K562 (cell line): ENCODE results near the gene PABPC1L. TPM values are rescaled to one million over a fixed set of nuclear protein-coding genes. Genes with fewer than 3 reads are reported as not detected.

Experiments
- ATF7 ChIP-seq: fragments of 450-650 bp; IDR thresholded peaks from 2 replicates; pipeline ENCODE4 v1.7.1; 2014; ENCODE audit warnings: mild to moderate bottlenecking, moderate library complexity
- ELF1 ChIP-seq: fragments of 200-800 bp; sonication (Bioruptor generic); IDR thresholded peaks from 2 replicates; pipeline ENCODE4 v1.6.1; 2016; ENCODE audit warnings: missing genetic modification characterization, missing compliant biosample characterization
- ESRRA ChIP-seq: fragments of 450-650 bp; IDR thresholded peaks from 2 replicates; pipeline ENCODE4 v1.6.1; 2014; ENCODE audit warnings: low read depth, mild to moderate bottlenecking, moderate library complexity, borderline replicate concordance
- FOXK2 ChIP-seq, 2 experiments: fragments of 450-650 bp; IDR thresholded peaks in 1 of 2; conservative IDR thresholded peaks in 1 of 2; 2 replicates each; pipeline ENCODE4 v1.6.1; 2016; ENCODE audit warnings: low read depth in 2 of 2, mild to moderate bottlenecking in 1 of 2
- FUS ChIP-seq: fragments of 200-400 bp; formaldehyde crosslinking; optimal IDR thresholded peaks from 2 replicates; pipeline ENCODE3; 2017; ENCODE audit warnings: low read depth, low read length
- GABPB2 ChIP-seq: fragments of 250-450 bp; sonication (Bioruptor Pico); conservative IDR thresholded peaks from 2 replicates; pipeline ENCODE4 v1.5.1; 2021; ENCODE audit warnings: mild to moderate bottlenecking
- HDAC3 ChIP-seq: fragments of 450-650 bp; IDR thresholded peaks from 2 replicates; pipeline ENCODE4 v1.6.1; 2018; ENCODE audit warnings: borderline replicate concordance, mild to moderate bottlenecking, moderate library complexity; ENCODE audit not compliant: partially characterized antibody
- IFI16 ChIP-seq: fragments of 250-450 bp; sonication (Bioruptor Pico); IDR thresholded peaks from 2 replicates; pipeline ENCODE4 v2.1.2; 2022; ENCODE audit warnings: mild to moderate bottlenecking, inconsistent platforms
- KDM1A ChIP-seq, 2 experiments: fragments of 450-650 bp; IDR thresholded peaks; 2 replicates each; pipeline ENCODE4 v1.6.1; 2016; ENCODE audit warnings: mild to moderate bottlenecking in 2 of 2
- MCM5 ChIP-seq: fragments of 450-650 bp; IDR thresholded peaks from 2 replicates; pipeline ENCODE4 v1.6.1; 2016; ENCODE audit warnings: low read depth
- MEF2A ChIP-seq: IDR thresholded peaks from 2 replicates; pipeline ENCODE4 v1.6.1; 2011; ENCODE audit warnings: low read depth, mild to moderate bottlenecking, low read length, moderate library complexity; ENCODE audit not compliant: control insufficient read depth
- NCOA4 ChIP-seq: fragments of 450-650 bp; IDR thresholded peaks from 2 replicates; pipeline ENCODE4 v1.6.1; 2018; ENCODE audit warnings: mild to moderate bottlenecking; ENCODE audit not compliant: partially characterized antibody
- POU5F1 ChIP-seq: fragments of 150-350 bp; IDR thresholded peaks from 2 replicates; pipeline ENCODE4 v1.6.1; 2014; ENCODE audit warnings: borderline replicate concordance, low read length, low read depth, mild to moderate bottlenecking; ENCODE audit not compliant: partially characterized antibody
- PPARD ChIP-seq: fragments of 250-450 bp; sonication (Bioruptor Pico); IDR thresholded peaks from 2 replicates; pipeline ENCODE4 v1.8.0; 2022; ENCODE audit warnings: inconsistent platforms, mild to moderate bottlenecking, moderate library complexity
- RBM17 ChIP-seq: fragments of 200-400 bp; formaldehyde crosslinking; IDR thresholded peaks from 2 replicates; pipeline ENCODE4 v1.6.1; 2017; ENCODE audit warnings: low read depth, mild to moderate bottlenecking, low read length, borderline replicate concordance
- RHOXF2B ChIP-seq: fragments of 250-450 bp; sonication (Bioruptor Pico); conservative IDR thresholded peaks from 2 replicates; pipeline ENCODE4 v1.5.1; 2021
- RNF2 ChIP-seq: sonication (generic); IDR thresholded peaks from 2 replicates; pipeline ENCODE4 v1.6.1; 2016
- RUNX1 ChIP-seq: sonication (generic); IDR thresholded peaks from 2 replicates; pipeline ENCODE4 v1.6.1; 2016; ENCODE audit warnings: antibody characterized with exemption, low read depth
- SLC30A9 ChIP-seq: fragments of 250-450 bp; sonication (Bioruptor Pico); IDR thresholded peaks from 2 replicates; pipeline ENCODE4 v1.8.0; 2022; ENCODE audit warnings: mild to moderate bottlenecking, moderate library complexity
- SMARCA5 ChIP-seq: fragments of 450-650 bp; IDR thresholded peaks from 2 replicates; pipeline ENCODE4 v1.6.1; 2016
- TAF7 ChIP-seq: fragments of 450-650 bp; IDR thresholded peaks from 2 replicates; pipeline ENCODE4 v1.6.1; 2016; ENCODE audit warnings: missing genetic modification characterization, missing compliant biosample characterization
- ZNF197 ChIP-seq: fragments of 200-800 bp; sonication (Bioruptor generic); IDR thresholded peaks from 2 replicates; pipeline ENCODE4 v1.6.1; 2016; ENCODE audit warnings: low read depth, missing genetic modification characterization, missing compliant biosample characterization
- ZNF324 ChIP-seq: fragments of 250-450 bp; sonication (Bioruptor Pico); IDR thresholded peaks from 2 replicates; pipeline ENCODE4 v1.4.0; 2020; ENCODE audit warnings: mild to moderate bottlenecking
- ZNF395 ChIP-seq: fragments of 200-800 bp; sonication (Bioruptor generic); IDR thresholded peaks from 2 replicates; pipeline ENCODE4 v1.6.1; 2017; ENCODE audit warnings: missing genetic modification characterization, missing compliant biosample characterization
- polyA plus RNA-seq, 8 experiments: library from polyadenylated mRNA; depleted of rRNA in 4 of 8; stranded (reverse) in 5 of 8; unstranded in 3 of 8; fragments of >200 nt; fragmentation: Nextera tagmentation in 2 of 8; fragmentation: Illumina TruSeq in 1 of 8; extraction: Ambion mirVana in 2 of 8; extraction: Trizol in 1 of 8; gene quantifications; 2 replicates each; pipeline versions ENCODE4 v1.2.1 to v1.2.3, GENCODE V29; 2011 to 2014; ENCODE audit warnings: inconsistent platforms in 1 of 8, missing spikeins in 1 of 8
- total RNA-seq, 7 experiments: library from RNA; depleted of rRNA in 6 of 7; stranded (reverse); fragments of >200 nt in 6 of 7; fragmentation: Illumina TruSeq in 2 of 7; extraction: Trizol in 2 of 7; gene quantifications; 2 replicates each; pipeline versions ENCODE4 v1.2.1 to v1.2.3, GENCODE V29; 2011 to 2021; ENCODE audit warnings: low replicate concordance in 1 of 7
- TF ChIP-seq, protein P1 (sequence below): sonication (generic); formaldehyde crosslinking; IDR thresholded peaks from 2 replicates; pipeline ENCODE4 v1.8.0; 2022; ENCODE audit warnings: missing genetic modification reagents, mild to moderate bottlenecking, moderate library complexity, borderline replicate concordance
- TF ChIP-seq, protein P2 (sequence below), 2 experiments: fragments of 450-650 bp; IDR thresholded peaks; 2 replicates each; pipeline ENCODE4 v1.6.1; 2016
- TF ChIP-seq, protein P3 (sequence below), 3 experiments: fragments of 200-800 bp in 1 of 3; sonication (Bioruptor generic) in 1 of 3; sonication (generic) in 1 of 3; formaldehyde crosslinking in 1 of 3; IDR thresholded peaks; 2 replicates each; pipeline versions ENCODE4 v1.6.1 to v1.8.0; 2016 to 2022; ENCODE audit warnings: mild to moderate bottlenecking in 2 of 3, missing compliant biosample characterization in 2 of 3, missing genetic modification characterization in 2 of 3, missing genetic modification reagents in 1 of 3

PABPC1L gene
- total and polyA plus RNA-seq, 9 of the 15 experiments (the other 6 are each of a cell fraction or from before 2014, with no cell fraction given) = 6.0 to 90.3 (median 15.8) TPM

DNA sequence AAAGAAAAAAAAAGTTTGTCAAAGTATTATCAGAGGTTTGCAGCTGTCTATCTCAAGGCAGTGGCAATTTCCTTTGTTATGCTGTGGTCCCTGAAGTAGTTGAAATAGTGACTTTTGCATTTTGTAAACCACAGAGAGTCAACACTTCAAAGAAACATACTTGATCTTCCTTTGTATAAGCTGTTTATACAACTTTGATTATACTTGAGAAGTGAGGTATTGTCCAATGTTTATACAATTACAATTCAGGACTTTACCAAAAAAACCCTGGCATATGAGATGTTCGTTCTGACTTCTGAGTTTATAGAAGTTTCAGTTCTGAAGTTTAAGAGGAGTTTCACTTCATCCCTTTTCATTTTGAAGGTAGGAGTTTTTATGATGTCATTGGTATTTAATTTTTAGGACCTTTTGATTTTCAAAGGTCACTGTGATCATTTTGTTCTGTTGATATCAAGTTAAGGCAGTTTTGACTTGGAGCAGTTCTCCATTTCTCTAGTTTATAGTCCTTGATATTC lies 60.4 kb downstream of the PABPC1L start (continued):
- TF ChIP-seq NCOA4 (no peak), SMARCA5 (no peak), RUNX1 (no peak), ZNF197 (no peak), PPARD (CRISPR knock-in tag) (no peak), RNF2 (no peak), ELF1 (tag) (no peak), KDM1A (IDR thresholded peaks at IDR 0.05) (peak; percentile 84 to 88), RBM17 (no peak), IFI16 (CRISPR knock-in tag) (no peak), HDAC3 (peak; percentile 27), ZNF324 (CRISPR knock-in tag) (no peak), SLC30A9 (CRISPR knock-in tag) (no peak), MCM5 (no peak), GABPB2 (CRISPR knock-in tag) (no peak), FUS (no peak), POU5F1 (no peak), RHOXF2B (CRISPR knock-in tag) (no peak), MEF2A (no peak), ATF7 (no peak), ZNF395 (CRISPR knock-in tag) (no peak), FOXK2 (conservative IDR thresholded peaks at IDR 0.05 in 1 of 2, IDR thresholded peaks at IDR 0.05 in 1 of 2; ENCODE audit: low read depth in 2 of 2) (no peak), TAF7 (no peak), ESRRA (no peak)
- TF ChIP-seq, protein P1, sequence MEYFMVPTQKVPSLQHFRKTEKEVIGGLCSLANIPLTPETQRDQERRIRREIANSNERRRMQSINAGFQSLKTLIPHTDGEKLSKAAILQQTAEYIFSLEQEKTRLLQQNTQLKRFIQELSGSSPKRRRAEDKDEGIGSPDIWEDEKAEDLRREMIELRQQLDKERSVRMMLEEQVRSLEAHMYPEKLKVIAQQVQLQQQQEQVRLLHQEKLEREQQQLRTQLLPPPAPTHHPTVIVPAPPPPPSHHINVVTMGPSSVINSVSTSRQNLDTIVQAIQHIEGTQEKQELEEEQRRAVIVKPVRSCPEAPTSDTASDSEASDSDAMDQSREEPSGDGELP (CRISPR knock-in tag) = no peak
- TF ChIP-seq, protein P2, sequence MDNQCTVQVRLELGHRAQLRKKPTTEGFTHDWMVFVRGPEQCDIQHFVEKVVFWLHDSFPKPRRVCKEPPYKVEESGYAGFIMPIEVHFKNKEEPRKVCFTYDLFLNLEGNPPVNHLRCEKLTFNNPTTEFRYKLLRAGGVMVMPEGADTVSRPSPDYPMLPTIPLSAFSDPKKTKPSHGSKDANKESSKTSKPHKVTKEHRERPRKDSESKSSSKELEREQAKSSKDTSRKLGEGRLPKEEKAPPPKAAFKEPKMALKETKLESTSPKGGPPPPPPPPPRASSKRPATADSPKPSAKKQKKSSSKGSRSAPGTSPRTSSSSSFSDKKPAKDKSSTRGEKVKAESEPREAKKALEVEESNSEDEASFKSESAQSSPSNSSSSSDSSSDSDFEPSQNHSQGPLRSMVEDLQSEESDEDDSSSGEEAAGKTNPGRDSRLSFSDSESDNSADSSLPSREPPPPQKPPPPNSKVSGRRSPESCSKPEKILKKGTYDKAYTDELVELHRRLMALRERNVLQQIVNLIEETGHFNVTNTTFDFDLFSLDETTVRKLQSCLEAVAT (IDR thresholded peaks at IDR 0.05) = peak in 1 of 2 experiments; percentile 75; a peak in 1 of 4 replicates
- TF ChIP-seq, protein P3, sequence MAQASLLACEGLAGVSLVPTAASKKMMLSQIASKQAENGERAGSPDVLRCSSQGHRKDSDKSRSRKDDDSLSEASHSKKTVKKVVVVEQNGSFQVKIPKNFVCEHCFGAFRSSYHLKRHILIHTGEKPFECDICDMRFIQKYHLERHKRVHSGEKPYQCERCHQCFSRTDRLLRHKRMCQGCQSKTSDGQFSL (CRISPR knock-in tag; IDR thresholded peaks at IDR 0.05) = no peak
- TF ChIP-seq, protein P3 (tag; IDR thresholded peaks at IDR 0.05) = no peak
